ENCODE data around the gene KRT73. TPM values are rescaled to one million over a fixed set of nuclear protein-coding genes. Genes with fewer than 3 reads are reported as not detected.

Gene KRT73
- total and polyA plus RNA-seq, 2 experiments from 2014 or later, result not detected

GRCh38 chr12:52603314-52603713 is 15.0 kb downstream of the KRT73 start:
- TF ChIP-seq CREB1 (CRISPR knock-in tag; IDR thresholded peaks at IDR 0.05; ENCODE audit: low read depth), result no peak
- TF ChIP-seq POLR2AphosphoS5 (IDR thresholded peaks at IDR 0.05; ENCODE audit: low read depth), result no peak
- no peak for TF ChIP-seq NANOG (IDR thresholded peaks at IDR 0.05; ENCODE audit: borderline replicate concordance)
- no peak for TF ChIP-seq JUNB (IDR thresholded peaks at IDR 0.05; ENCODE audit: unreplicated experiment)
- TF ChIP-seq ZNF114 (CRISPR knock-in tag; IDR thresholded peaks at IDR 0.05), result no peak
- Histone ChIP-seq H3K4me3 (no peak overlapping the region), H3K79me2 (replicated peaks; ENCODE audit: insufficient read depth) (no peaks in the 10 kb centered on the region), H4K20me1 (replicated peaks; ENCODE audit: insufficient read depth) (no peaks in the 10 kb centered on the region), H3K27ac (ENCODE audit: low read depth) (no peak overlapping the region), H3K36me3 (ENCODE audit: insufficient read depth) (no peaks in the 10 kb centered on the region), H3K4me2 (no peak overlapping the region), H2AFZ (no peak overlapping the region), H3K27me3 (ENCODE audit: insufficient read depth) (peaks cover 24% of the 10 kb centered on the region), H3K4me1 (ENCODE audit: insufficient read depth) (no peaks in the 10 kb centered on the region), H3F3A (replicated peaks; ENCODE audit: low read depth) (no peaks in the 10 kb centered on the region), H3K9me2 (ENCODE audit: insufficient read depth) (0 out of 2 replicates have a peak, but pooled peaks cover 5% of the 10 kb centered on the region)
- no peak overlapping the region for H3K27ac Mint-ChIP-seq
- peaks cover 14% of the 10 kb centered on the region for H3K27me3 Mint-ChIP-seq (ENCODE audit: insufficient read depth, low read depth, poor library complexity)
- no peak overlapping the region for H3K4me3 Mint-ChIP-seq
- H3K4me1 Mint-ChIP-seq, result no peaks in the 10 kb centered on the region
- no peaks in the 10 kb centered on the region for H3K36me3 Mint-ChIP-seq (ENCODE audit: low read depth)
- no peak for ATAC-seq
- DNase-seq (ENCODE audit: low spot score), result no peak
- H3K9me3 Mint-ChIP-seq, result no peaks in the 10 kb centered on the region; the same call in 2 of the 3 replicates

GRCh38 chr12:52602552-52602951 is 15.8 kb downstream of the KRT73 start:
- ATAC-seq, result no peak
- H3K36me3 Mint-ChIP-seq (ENCODE audit: low read depth), result no peaks in the 10 kb centered on the region
- no peak overlapping the region for H3K4me3 ChIP-seq
- H4K20me1 ChIP-seq (replicated peaks; ENCODE audit: insufficient read depth), result no peaks in the 10 kb centered on the region
- H3K9me3 Mint-ChIP-seq, result no peaks in the 10 kb centered on the region; the same call in 2 of the 3 replicates
- no peaks in the 10 kb centered on the region for H3K36me3 ChIP-seq (ENCODE audit: insufficient read depth)
- no peak for DNase-seq (ENCODE audit: low spot score)
- H3K27me3 Mint-ChIP-seq (ENCODE audit: insufficient read depth, low read depth, poor library complexity), result peaks cover 14% of the 10 kb centered on the region
- no peak overlapping the region for H3K4me2 ChIP-seq
- no peaks in the 10 kb centered on the region for H3K79me2 ChIP-seq (replicated peaks; ENCODE audit: insufficient read depth)
- H3K4me1 Mint-ChIP-seq, result no peaks in the 10 kb centered on the region
- no peak overlapping the region for H3K27ac ChIP-seq (ENCODE audit: low read depth)
- no peaks in the 10 kb centered on the region for H3K4me1 ChIP-seq (ENCODE audit: insufficient read depth)
- H3K4me3 Mint-ChIP-seq, result no peak overlapping the region
- H3K27me3 ChIP-seq (ENCODE audit: insufficient read depth), result peaks cover 24% of the 10 kb centered on the region
- H3K9me2 ChIP-seq (ENCODE audit: insufficient read depth), result 0 out of 2 replicates have a peak, but pooled peaks cover 5% of the 10 kb centered on the region
- no peak overlapping the region for H3K27ac Mint-ChIP-seq
- no peaks in the 10 kb centered on the region for H3F3A ChIP-seq (replicated peaks; ENCODE audit: low read depth)
- H2AFZ ChIP-seq, result no peak overlapping the region
- TF ChIP-seq REST (IDR thresholded peaks at IDR 0.05; ENCODE audit: unreplicated experiment), result no peak
- no peak for TF ChIP-seq EZH2phosphoT487 (IDR thresholded peaks at IDR 0.05; ENCODE audit: unreplicated experiment)
- TF ChIP-seq CREB1 (CRISPR knock-in tag; IDR thresholded peaks at IDR 0.05; ENCODE audit: low read depth), result no peak
- TF ChIP-seq JUNB (IDR thresholded peaks at IDR 0.05; ENCODE audit: unreplicated experiment), result no peak
- no peak for TF ChIP-seq NANOG (IDR thresholded peaks at IDR 0.05; ENCODE audit: borderline replicate concordance)
- TF ChIP-seq STAT1 (IDR thresholded peaks at IDR 0.05; ENCODE audit: unreplicated experiment), result no peak
- no peak for TF ChIP-seq ZNF462 (CRISPR knock-in tag; IDR thresholded peaks at IDR 0.05)
- no peak for TF ChIP-seq CTCF (conservative IDR thresholded peaks at IDR 0.05; ENCODE audit: low read depth in 2 of 2)
- TF ChIP-seq EZH2 (IDR thresholded peaks at IDR 0.05; ENCODE audit: low read depth, unreplicated experiment), result no peak
- no peak for TF ChIP-seq ZNF114 (CRISPR knock-in tag; IDR thresholded peaks at IDR 0.05)

Data from GM23338 (cell line).